C4-2B (cell line): ENCODE measurements around the gene TAP1.

ENCODE experiments used
- H3K27ac ChIP-seq: fragments of 450-650 bp; 2 replicates; pipeline ENCODE4 v1.5.1; 2017
- CTCF ChIP-seq: fragments of 450-650 bp; conservative IDR thresholded peaks from 2 replicates; pipeline ENCODE4 v1.5.1; 2017; ENCODE audit warnings: mild to moderate bottlenecking
- ZFX ChIP-seq: fragments of 450-650 bp; IDR thresholded peaks from 2 replicates; pipeline ENCODE4 v1.6.1; 2017

TAP1 gene

DNA sequence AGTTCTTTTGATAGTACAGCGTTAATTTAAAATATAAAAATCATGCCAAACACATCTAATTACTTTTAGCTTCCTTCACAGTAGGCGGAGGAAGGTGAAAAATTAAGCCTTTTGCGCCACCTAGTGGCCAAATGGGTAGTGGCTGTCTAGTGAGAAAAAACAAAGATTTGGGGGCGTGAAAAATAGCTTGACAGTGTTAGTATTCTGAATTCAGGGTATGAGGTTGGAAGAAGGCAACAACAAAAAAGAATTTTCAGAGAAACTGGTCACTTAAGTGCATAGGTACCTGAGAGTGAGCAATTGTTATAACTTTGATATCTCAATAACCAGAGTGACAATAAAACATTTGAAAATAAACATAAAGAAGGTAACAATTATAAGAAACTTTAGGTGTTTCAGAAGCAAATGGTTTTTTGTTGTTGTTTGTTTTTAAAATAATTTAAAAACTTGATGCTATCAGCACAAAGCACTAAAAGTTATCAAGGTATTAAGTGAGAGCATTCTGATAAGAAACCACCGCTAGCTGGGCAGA is 14.8 kb upstream of the TAP1 start:
- TF ChIP-seq CTCF (peak; percentile 95), ZFX (no peak)
- H3K27ac ChIP-seq: no peak overlapping the region

GRCh38 chr6:32867554-32868256 is 14.2 kb upstream of the TAP1 start:
- TF ChIP-seq ZFX (no peak), CTCF (no peak)
- no peak overlapping the region for H3K27ac ChIP-seq

- no peak overlapping the region for H3K27ac ChIP-seq
- TF ChIP-seq CTCF: no peak
- no peak for TF ChIP-seq ZFX
Measured at GRCh38 chr6:32867022-32867477, 13.5 kb upstream of the TAP1 start.

DNA sequence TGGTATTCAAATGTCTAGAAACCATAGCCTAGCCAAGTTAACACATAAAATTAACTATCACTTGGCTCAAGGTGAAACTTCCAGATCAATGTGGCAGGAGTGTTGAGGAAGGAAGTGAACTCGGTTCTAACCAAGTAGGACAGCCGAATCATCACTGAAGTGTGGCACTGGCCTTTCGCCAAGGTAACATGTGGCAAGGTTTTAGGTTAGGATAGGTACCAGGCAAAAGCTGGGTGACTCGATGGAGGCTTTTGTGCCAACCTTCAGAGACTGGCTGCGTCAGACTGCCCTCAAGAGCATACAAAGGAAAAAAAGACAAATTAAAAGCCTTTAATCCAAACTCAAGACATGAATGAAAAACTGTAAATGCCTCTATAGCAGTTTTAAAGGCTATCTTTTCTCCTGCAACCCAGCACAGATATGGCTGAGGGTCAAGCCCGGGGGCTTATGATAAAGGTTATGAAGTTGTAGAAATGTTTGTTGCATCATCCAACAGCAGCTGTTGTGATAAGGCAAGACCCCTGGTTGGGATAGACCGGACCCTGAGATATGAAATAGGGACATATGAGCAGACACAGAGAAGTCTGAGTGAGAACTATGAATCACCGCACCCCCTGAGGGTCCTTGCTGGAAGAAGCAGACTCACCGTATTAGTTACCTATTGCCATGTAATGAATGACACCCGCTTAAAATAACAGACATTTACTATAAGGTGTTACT is 12.4 kb upstream of the TAP1 start:
- TF ChIP-seq CTCF: no peak
- no peak for TF ChIP-seq ZFX
- H3K27ac ChIP-seq: no peak overlapping the region

GRCh38 chr6:32862725-32863124 is 9.2 kb upstream of the TAP1 start:
- no peak overlapping the region for H3K27ac ChIP-seq
- TF ChIP-seq CTCF: no peak
- no peak for TF ChIP-seq ZFX

GRCh38 chr6:32860674-32861073 is 7.2 kb upstream of the TAP1 start:
- H3K27ac ChIP-seq: no peak overlapping the region

More at GRCh38 chr6:32860674-32861073, 7.2 kb upstream of the TAP1 start:
- TF ChIP-seq ZFX: no peak
- no peak for TF ChIP-seq CTCF
